GM23338 (cell line): ENCODE measurements around the gene PARVG. TPM values are rescaled to one million over a fixed set of nuclear protein-coding genes. Genes with fewer than 3 reads are reported as not detected.

Source experiments
- ATAC-seq: fragments of 200-7000 bp; cut with Tn5 transposase; 3 replicates; pipeline ENCODE4 v1.9.1; 2020
- DNase-seq: peaks from one replicate; pipeline ENCODE4 v3.0.0-alpha.2; 2015; ENCODE audit warnings: low spot score
- H2AFZ ChIP-seq: fragments of 200-600 bp; sonication (generic); 2 replicates; pipeline ENCODE4 v1.8.0; 2016; ENCODE audit warnings: antibody characterized with exemption, mild to moderate bottlenecking, moderate library complexity
- H3F3A ChIP-seq: fragments of 200-600 bp; sonication (generic); replicated peaks from 2 replicates; pipeline ENCODE4 v1.8.0; 2017; ENCODE audit warnings: antibody characterized with exemption, mixed run types, low read depth
- H3K27ac ChIP-seq: fragments of 200-600 bp; sonication (generic); 2 replicates; pipeline ENCODE4 v1.6.1; 2016; ENCODE audit warnings: low read depth
- H3K27me3 ChIP-seq: fragments of 200-600 bp; sonication (generic); 2 replicates; pipeline ENCODE4 v1.8.0; 2016; ENCODE audit warnings: mild to moderate bottlenecking, mixed run types, moderate library complexity; ENCODE audit not compliant: insufficient read depth
- H3K36me3 ChIP-seq: fragments of 200-600 bp; sonication (generic); 2 replicates; pipeline ENCODE4 v1.8.0; 2016; ENCODE audit warnings: mild to moderate bottlenecking; ENCODE audit not compliant: insufficient read depth
- H3K4me1 ChIP-seq: fragments of 200-600 bp; sonication (generic); 2 replicates; pipeline ENCODE4 v1.8.0; 2016; ENCODE audit warnings: mild to moderate bottlenecking, moderate library complexity; ENCODE audit not compliant: insufficient read depth
- H3K4me2 ChIP-seq: fragments of 200-600 bp; sonication (generic); 2 replicates; pipeline ENCODE4 v1.7.1; 2017; ENCODE audit warnings: mixed run types
- H3K4me3 ChIP-seq: fragments of 200-600 bp; sonication (generic); 2 replicates; pipeline ENCODE4 v1.6.1; 2016; ENCODE audit warnings: mixed run types
- H3K79me2 ChIP-seq: fragments of 200-600 bp; sonication (generic); replicated peaks from 2 replicates; pipeline ENCODE4 v1.8.0; 2017; ENCODE audit warnings: mild to moderate bottlenecking; ENCODE audit not compliant: insufficient read depth
- H3K9me2 ChIP-seq: fragments of 200-600 bp; sonication (generic); 2 replicates; pipeline ENCODE4 v1.8.0; 2017; ENCODE audit not compliant: insufficient read depth
- H4K20me1 ChIP-seq: fragments of 200-600 bp; sonication (generic); replicated peaks from 2 replicates; pipeline ENCODE4 v1.8.0; 2017; ENCODE audit warnings: mild to moderate bottlenecking; ENCODE audit not compliant: insufficient read depth
- H3K27ac Mint-ChIP-seq: 2 replicates; pipeline ENCODE4 v1.8.0; 2020; ENCODE audit warnings: inconsistent platforms, mild to moderate bottlenecking, moderate library complexity, mixed read lengths
- H3K27me3 Mint-ChIP-seq: 3 replicates; pipeline ENCODE4 v1.8.0; 2022; ENCODE audit warnings: low read depth, mild to moderate bottlenecking, moderate library complexity, mixed read lengths, inconsistent platforms; ENCODE audit not compliant: insufficient read depth, poor library complexity
- H3K36me3 Mint-ChIP-seq: 3 replicates; pipeline ENCODE4 v1.8.0; 2021; ENCODE audit warnings: low read depth, mild to moderate bottlenecking, inconsistent platforms, moderate library complexity, mixed read lengths
- H3K4me1 Mint-ChIP-seq: 3 replicates; pipeline ENCODE4 v1.8.0; 2020; ENCODE audit warnings: mild to moderate bottlenecking, inconsistent platforms, mixed read lengths
- H3K4me3 Mint-ChIP-seq: 3 replicates; pipeline ENCODE4 v1.8.0; 2021; ENCODE audit warnings: moderate library complexity, mild to moderate bottlenecking, inconsistent platforms, mixed read lengths
- H3K9me3 Mint-ChIP-seq: 3 replicates; pipeline ENCODE4 v1.8.0; 2020; ENCODE audit warnings: moderate library complexity, mild to moderate bottlenecking, inconsistent platforms, mixed read lengths
- CREB1 ChIP-seq: fragments of 250-450 bp; sonication (Bioruptor Pico); IDR thresholded peaks from 2 replicates; pipeline ENCODE4 v1.5.0; 2020; ENCODE audit warnings: low read depth, mild to moderate bottlenecking, moderate library complexity
- CTCF ChIP-seq, 2 experiments: fragments of 200-600 bp in 1 of 2; sonication (generic) in 1 of 2; conservative IDR thresholded peaks; 2 replicates each; pipeline versions ENCODE4 v1.5.1 to v1.6.1; 2016 to 2017; ENCODE audit warnings: antibody characterized with exemption in 2 of 2, low read depth in 2 of 2, mild to moderate bottlenecking in 2 of 2, moderate library complexity in 1 of 2
- ETS1 ChIP-seq: IDR thresholded peaks from 2 replicates; pipeline ENCODE4 v1.6.1; 2016; ENCODE audit warnings: antibody characterized with exemption
- EZH2phosphoT487 ChIP-seq: fragments of 200-600 bp; sonication (generic); IDR thresholded peaks from one replicate; pipeline ENCODE4 v1.8.1; 2018; ENCODE audit warnings: antibody characterized with exemption; ENCODE audit not compliant: unreplicated experiment
- NANOG ChIP-seq: IDR thresholded peaks from 2 replicates; pipeline ENCODE4 v1.6.1; 2016; ENCODE audit warnings: antibody characterized with exemption, borderline replicate concordance
- POLR2AphosphoS5 ChIP-seq: IDR thresholded peaks from 2 replicates; pipeline ENCODE4 v1.6.1; 2016; ENCODE audit warnings: antibody characterized with exemption, low read depth
- REST ChIP-seq: IDR thresholded peaks from one replicate; pipeline ENCODE4 v1.6.1; 2018; ENCODE audit warnings: antibody characterized with exemption; ENCODE audit not compliant: unreplicated experiment
- STAT1 ChIP-seq: IDR thresholded peaks from one replicate; pipeline ENCODE4 v1.6.1; 2016; ENCODE audit warnings: antibody characterized with exemption; ENCODE audit not compliant: unreplicated experiment
- ZNF114 ChIP-seq: fragments of 250-450 bp; sonication (Bioruptor Pico); IDR thresholded peaks from 2 replicates; pipeline ENCODE4 v1.5.0; 2020; ENCODE audit warnings: mild to moderate bottlenecking, moderate library complexity
- polyA plus RNA-seq: library from polyadenylated mRNA; unstranded; fragments of >200 nt; fragmentation: Nextera tagmentation; extraction: Ambion mirVana; gene quantifications from 2 replicates; pipeline ENCODE4 v1.2.1, GENCODE V29; 2016
- total RNA-seq: library from RNA; depleted of rRNA; stranded (reverse); fragments of >200 nt; shearing (Covaris generic); gene quantifications from 2 replicates; pipeline ENCODE4 v1.2.3, GENCODE V29; 2014
- TF ChIP-seq, protein P1 (sequence below): fragments of 250-450 bp; sonication (Bioruptor Pico); IDR thresholded peaks from 2 replicates; pipeline ENCODE4 v1.5.0; 2020; ENCODE audit warnings: mild to moderate bottlenecking, moderate library complexity

The PARVG gene
- total and polyA plus RNA-seq, 2 experiments from 2014 or later, result 0.14 to 0.31 TPM

- TF ChIP-seq REST (no peak), STAT1 (no peak), POLR2AphosphoS5 (no peak)
Measured at GRCh38 chr22:44161673-44162072, 19.1 kb upstream of the PARVG start (continued).

- Histone ChIP-seq H3K27me3 (no peaks in the 10 kb centered on the region), H3F3A (no peaks in the 10 kb centered on the region), H3K9me2 (no peaks in the 10 kb centered on the region), H3K4me3 (no peak overlapping the region), H4K20me1 (no peaks in the 10 kb centered on the region), H2AFZ (no peak overlapping the region), H3K4me1 (peaks cover 10% of the 10 kb centered on the region), H3K4me2 (no peak overlapping the region), H3K36me3 (no peaks in the 10 kb centered on the region), H3K79me2 (no peaks in the 10 kb centered on the region), H3K27ac (no peak overlapping the region)
- peaks cover 35% of the 10 kb centered on the region for H3K4me1 Mint-ChIP-seq
- no peak overlapping the region for H3K4me3 Mint-ChIP-seq
- no peaks in the 10 kb centered on the region for H3K9me3 Mint-ChIP-seq
- TF ChIP-seq CTCF (conservative IDR thresholded peaks at IDR 0.05; ENCODE audit: low read depth in 2 of 2) (no peak), ETS1 (no peak), CREB1 (CRISPR knock-in tag) (no peak), NANOG (no peak), EZH2phosphoT487 (no peak), POLR2AphosphoS5 (no peak), ZNF114 (CRISPR knock-in tag) (no peak)
- TF ChIP-seq, protein P1, sequence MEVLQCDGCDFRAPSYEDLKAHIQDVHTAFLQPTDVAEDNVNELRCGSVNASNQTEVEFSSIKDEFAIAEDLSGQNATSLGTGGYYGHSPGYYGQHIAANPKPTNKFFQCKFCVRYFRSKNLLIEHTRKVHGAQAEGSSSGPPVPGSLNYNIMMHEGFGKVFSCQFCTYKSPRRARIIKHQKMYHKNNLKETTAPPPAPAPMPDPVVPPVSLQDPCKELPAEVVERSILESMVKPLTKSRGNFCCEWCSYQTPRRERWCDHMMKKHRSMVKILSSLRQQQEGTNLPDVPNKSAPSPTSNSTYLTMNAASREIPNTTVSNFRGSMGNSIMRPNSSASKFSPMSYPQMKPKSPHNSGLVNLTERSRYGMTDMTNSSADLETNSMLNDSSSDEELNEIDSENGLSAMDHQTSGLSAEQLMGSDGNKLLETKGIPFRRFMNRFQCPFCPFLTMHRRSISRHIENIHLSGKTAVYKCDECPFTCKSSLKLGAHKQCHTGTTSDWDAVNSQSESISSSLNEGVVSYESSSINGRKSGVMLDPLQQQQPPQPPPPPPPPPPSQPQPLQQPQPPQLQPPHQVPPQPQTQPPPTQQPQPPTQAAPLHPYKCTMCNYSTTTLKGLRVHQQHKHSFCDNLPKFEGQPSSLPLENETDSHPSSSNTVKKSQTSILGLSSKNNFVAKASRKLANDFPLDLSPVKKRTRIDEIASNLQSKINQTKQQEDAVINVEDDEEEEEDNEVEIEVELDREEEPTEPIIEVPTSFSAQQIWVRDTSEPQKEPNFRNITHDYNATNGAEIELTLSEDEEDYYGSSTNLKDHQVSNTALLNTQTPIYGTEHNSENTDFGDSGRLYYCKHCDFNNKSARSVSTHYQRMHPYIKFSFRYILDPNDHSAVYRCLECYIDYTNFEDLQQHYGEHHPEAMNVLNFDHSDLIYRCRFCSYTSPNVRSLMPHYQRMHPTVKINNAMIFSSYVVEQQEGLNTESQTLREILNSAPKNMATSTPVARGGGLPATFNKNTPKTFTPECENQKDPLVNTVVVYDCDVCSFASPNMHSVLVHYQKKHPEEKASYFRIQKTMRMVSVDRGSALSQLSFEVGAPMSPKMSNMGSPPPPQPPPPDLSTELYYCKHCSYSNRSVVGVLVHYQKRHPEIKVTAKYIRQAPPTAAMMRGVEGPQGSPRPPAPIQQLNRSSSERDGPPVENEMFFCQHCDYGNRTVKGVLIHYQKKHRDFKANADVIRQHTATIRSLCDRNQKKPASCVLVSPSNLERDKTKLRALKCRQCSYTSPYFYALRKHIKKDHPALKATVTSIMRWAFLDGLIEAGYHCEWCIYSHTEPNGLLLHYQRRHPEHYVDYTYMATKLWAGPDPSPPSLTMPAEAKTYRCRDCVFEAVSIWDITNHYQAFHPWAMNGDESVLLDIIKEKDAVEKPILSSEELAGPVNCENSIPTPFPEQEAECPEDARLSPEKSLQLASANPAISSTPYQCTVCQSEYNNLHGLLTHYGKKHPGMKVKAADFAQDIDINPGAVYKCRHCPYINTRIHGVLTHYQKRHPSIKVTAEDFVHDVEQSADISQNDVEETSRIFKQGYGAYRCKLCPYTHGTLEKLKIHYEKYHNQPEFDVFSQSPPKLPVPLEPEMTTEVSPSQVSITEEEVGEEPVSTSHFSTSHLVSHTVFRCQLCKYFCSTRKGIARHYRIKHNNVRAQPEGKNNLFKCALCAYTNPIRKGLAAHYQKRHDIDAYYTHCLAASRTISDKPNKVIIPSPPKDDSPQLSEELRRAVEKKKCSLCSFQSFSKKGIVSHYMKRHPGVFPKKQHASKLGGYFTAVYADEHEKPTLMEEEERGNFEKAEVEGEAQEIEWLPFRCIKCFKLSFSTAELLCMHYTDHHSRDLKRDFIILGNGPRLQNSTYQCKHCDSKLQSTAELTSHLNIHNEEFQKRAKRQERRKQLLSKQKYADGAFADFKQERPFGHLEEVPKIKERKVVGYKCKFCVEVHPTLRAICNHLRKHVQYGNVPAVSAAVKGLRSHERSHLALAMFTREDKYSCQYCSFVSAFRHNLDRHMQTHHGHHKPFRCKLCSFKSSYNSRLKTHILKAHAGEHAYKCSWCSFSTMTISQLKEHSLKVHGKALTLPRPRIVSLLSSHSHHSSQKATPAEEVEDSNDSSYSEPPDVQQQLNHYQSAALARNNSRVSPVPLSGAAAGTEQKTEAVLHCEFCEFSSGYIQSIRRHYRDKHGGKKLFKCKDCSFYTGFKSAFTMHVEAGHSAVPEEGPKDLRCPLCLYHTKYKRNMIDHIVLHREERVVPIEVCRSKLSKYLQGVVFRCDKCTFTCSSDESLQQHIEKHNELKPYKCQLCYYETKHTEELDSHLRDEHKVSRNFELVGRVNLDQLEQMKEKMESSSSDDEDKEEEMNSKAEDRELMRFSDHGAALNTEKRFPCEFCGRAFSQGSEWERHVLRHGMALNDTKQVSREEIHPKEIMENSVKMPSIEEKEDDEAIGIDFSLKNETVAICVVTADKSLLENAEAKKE (CRISPR knock-in tag), result no peak
- H3K27ac Mint-ChIP-seq, result no peak overlapping the region
- ATAC-seq, result no peak
- no peak for DNase-seq
- H3K27me3 Mint-ChIP-seq, result peaks cover 7% of the 10 kb centered on the region
- H3K36me3 Mint-ChIP-seq, result peaks cover 2% of the 10 kb centered on the region; the same call in 2 of the 3 replicates
Measured at GRCh38 chr22:44162960-44163359, 17.8 kb upstream of the PARVG start.
